Activated CD4-positive, CD25-positive, alpha-beta regulatory T cell (primary cell): ENCODE results near the gene SLC35G2.
"Not testable (repeated sequence)": the region's sequence is repeated elsewhere in the genome, so short reads cannot be mapped to it uniquely, and the experiment has no call there.

ENCODE experiments used
- DNase-seq, 4 experiments: peaks; one replicate each; lab custom pipeline; 2025; lab: John Stamatoyannopoulos, UW

SLC35G2 gene

DNA sequence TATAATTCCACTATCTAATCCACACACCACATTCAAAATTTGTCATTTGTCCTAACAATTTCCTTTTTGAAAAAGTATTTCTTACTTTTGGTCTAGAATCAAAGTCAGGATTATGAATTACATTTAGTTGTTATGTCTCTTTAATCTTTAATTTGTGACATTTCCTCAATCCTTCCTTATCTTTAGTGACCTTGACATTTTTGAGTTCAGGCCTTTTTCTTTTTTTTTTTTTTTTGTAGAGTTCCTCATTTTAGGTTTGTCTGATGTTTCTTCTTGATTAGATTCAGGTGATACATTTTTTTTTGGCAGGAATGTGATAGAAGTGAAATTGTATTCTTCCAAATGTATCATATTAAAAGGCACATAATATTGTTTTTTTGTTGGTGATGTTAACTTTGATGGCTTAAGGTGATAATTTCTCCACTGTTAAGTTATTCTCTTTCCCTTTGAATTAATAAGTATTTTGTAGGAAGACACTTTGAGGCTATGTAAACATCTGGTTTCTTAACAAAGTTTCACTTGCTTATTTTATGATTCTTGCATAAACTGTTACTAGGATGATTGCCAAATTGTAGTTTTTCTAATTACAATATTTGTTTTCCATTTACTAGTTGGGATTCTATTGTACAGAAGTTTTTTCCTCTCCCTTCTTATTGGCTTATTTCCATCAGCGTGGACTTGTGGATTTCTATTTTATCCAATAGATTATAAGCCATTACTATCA is 16.3 kb downstream of the SLC35G2 start:
- no peak for DNase-seq

DNA sequence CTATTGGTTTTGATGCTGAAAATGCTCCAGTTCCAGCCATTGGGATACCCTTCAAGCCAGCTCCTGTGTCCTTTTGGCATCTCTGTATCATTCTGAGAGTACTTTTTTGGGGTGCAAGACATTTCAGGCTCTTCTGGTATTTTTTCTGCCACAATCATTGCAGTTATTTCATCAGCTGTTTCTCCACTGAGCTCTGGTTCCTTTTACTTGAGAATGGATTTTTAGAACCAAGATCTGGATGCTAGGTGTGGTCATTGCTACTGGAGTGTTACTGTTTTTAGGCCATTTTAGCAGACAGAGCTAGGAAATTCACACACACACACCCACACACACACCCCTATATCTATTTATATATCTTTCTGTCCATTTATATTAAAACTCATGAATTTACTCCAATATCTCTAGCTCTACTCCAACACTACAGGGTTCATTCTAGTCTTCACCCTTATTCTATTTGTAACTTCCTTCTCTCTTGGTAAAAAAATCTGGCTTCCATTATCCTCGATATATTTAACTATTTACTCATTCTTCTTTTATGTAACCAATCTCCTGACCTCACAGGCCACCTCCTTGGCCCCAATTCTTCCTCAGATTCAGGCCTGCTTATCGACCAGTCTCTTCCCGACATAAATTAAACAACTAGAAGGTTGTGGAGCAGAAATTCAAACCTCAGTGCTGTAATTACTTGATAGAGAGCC is 17.0 kb downstream of the SLC35G2 start:
- DNase-seq: no peak

DNA sequence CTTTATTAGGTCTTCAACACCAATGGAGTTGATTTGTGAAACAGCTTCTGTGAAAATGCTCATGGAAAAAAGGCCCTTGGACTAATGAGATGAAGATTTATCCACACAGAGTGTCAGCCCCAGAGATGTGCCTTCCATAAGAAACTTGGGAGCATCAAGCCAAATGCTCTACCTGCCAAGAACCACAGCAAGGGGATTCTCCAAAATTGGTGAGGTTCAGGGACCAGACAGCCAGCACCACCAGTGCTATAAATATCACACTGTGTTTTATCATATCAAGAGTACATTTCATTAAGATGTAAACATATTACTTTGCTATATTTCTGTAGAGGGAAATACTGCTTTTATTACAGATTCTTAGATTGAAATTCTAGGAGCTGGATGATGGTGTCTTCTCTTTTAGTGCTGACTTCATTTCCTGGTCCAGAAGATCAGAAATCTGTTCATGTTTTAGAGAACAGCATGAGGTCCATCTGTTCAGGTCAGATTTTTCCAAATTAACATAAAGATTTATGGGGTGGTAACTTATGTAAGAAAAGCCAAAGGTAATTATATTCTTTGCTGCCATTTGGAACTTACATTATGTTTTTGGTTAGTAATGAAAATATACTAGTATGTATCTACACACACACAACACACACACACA is 17.7 kb downstream of the SLC35G2 start:
- DNase-seq: no peak

DNA sequence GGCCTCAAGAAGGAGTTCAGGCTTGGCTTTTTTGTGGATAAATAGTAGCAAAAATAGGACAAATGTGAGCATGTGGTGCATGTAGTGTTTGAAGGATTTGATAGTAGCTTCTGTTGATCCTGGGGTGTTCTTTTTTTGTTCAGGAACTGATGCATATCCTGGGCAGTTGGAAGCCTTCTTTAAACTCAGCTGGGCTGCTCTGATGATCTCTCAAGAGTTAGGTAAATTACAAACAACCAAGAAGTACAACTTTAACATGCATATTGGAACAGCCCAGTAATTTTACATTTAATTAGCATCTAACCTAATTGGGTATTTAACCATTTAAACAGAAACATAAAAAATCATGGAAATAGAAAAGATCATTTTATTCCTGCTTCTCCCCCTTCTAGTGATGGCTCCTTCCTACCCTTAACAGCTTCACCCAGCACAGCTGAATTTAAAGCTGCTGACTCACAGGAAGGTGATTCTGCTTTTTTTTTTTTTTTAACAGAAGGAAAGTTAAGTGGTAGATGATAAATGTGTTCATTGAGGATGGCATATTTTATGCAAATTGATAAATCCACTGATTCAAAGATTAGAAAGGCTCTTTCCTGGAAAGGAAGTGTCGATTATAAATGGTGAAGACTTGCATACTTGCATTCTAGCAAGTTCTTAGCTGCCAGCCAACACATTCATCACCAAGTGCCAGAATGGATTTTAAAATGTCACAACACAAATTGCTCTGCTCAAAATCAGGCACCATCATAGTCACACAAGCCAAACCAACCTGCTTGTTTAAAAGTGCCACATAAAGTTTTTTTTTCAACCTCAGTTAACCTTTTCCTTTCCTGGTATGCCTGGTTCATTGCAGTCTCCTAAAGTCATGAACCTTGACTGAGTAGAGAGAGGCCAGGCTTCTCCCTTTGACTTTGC is 20.0 kb downstream of the SLC35G2 start:
- no peak for DNase-seq

DNA sequence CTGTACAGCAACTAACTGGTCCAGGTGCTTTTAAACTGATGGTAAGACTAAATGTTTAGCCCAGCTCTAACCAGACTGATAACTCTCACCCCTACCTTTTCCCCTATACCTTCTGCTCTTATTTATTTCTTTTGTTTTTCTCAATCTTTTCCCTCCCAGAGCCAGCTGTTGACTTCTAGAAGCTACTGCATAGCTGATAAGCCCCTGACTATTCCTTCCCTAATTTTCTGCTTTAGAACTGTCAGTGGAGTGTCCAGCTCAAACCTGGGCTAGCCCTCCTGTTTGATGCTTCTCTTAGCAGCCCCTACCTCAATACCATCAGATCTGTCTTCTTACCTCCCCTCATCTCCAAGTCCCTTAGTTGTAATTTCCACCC is 20.6 kb downstream of the SLC35G2 start:
- no peak for DNase-seq

DNA sequence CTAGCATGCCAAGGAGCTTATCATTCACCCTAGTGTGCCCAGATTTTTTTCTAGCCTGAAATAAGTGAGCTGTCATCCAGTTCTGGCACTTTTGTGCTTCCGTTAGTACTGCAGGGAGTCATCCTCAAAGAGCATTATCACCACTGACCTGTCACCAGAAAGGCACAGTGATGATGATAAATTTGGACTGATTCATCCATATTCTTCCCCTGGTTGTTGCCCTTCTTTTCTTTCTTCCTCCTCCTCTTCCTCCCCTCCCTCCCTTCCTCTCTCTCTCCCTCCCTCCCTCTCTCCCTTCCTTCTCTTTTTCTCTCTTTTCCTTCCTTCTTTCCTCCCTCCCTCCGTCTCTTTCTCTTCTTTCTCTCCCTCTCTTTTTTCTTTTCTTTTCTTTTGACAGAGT is 21.3 kb downstream of the SLC35G2 start:
- DNase-seq: no peak

DNA sequence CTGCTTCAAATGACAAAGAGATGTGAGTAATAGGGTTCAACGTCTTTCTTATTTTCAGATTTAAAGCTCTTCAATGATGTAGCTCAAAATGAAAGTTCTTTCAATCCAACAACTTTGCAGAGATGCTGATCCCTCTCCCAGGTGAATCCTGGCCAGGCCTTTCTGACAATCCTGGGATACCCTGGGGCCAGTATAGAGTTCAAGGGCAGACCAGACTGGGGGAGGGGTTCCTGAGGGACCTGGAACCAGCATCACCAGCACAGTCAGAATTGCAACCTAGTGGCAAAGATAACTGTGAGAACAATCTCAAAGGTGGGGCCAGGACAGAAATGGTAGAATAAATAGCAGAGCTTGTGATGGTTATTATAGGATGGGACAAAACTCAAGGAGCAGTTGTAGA is 23.4 kb downstream of the SLC35G2 start:
- DNase-seq: no peak

DNA sequence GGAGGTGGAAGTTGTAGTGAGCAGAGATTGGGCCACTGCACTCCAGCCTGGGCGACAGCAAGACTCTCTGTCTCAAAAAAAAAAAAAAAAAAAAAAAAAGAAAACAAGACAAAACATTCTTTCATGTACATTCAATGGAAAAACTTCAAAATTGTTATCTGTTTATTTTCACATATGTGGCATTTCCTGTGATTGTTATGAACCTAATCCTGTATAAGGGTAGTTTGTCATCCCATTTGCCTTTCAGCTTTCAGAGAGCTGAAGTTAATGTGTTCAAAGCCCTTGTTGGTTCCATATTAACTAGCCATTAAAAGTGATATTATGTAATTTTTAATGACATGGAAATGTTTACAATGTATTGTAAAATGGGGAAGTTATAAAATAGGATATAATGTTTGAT is 25.8 kb downstream of the SLC35G2 start:
- DNase-seq: no peak

DNA sequence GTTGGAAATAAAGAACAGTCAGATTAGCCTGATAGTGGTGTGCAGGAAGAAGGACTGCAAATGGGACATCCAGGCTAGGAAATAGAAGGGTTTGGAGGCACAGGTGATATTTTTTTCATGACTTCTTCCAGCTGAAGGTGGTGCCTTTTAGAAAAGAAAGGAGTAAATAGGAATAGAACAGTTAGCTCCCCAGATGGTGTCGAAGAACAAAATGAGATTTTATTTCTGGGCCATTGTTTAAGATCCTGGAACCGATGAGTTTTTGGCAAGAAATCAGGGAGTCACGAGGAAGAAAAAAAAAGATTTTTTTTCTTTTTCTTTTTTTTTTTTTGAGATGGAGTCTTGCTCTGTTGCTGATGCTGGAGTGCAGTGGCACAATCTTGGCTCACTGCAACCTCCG is 33.3 kb downstream of the SLC35G2 start:
- no peak for DNase-seq

DNA sequence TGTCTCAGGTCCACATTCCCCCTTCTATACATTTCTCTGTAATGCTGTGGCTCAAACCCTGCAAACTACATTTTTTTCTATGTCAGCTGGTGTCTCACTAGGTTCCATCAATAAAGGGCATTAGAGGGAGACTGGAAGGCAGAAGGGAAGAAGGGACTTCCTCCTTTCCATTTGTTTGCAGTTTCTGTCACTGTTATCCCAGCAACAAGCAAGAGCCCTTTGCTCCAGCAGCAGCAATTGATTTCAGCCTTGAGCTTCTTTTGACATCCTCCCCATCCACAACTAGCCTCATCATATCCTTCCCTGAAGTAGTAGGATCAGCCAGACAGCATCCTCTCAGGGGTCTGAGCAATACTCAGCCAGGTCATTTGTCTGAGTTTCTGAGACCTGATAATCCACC is 37.7 kb downstream of the SLC35G2 start:
- DNase-seq: no peak

DNA sequence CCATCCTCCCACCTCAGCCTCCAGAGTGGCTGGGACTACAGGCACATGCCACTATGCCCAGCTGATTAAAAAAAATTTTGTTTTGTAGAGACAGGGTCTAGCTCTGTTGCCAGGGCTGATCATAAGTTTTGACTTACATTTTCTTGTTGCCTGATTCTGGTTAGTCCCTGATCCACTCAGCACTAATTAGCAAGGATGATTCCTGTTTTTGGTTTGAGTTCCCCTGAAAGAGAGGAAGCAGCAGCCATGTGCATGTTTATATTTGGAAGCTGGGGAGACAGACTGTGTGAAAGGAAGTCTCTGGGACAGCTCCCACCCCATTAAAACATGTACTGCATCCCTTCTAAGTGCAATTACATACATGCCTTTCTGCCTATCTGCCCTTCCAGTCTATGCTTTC is 39.5 kb downstream of the SLC35G2 start:
- no peak for DNase-seq

DNA sequence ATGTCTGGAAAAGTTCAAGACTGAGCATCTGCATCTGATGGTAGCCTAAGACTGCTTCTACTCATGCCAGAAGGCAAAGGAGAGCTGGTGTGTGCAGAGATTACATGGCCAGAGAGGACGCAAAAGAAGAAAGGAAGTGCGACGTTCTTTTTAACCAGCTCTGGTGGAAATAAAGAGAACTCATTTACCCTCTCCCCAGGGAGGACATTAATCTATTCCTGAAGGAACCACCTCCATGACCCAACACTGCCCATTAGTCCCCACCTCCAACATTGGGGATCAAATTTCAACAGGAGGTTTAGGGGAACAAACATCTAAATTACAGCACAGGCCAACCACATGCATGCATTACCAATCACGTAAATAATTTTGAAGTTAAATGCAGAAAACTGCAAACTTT is 41.6 kb downstream of the SLC35G2 start:
- no peak for DNase-seq

DNA sequence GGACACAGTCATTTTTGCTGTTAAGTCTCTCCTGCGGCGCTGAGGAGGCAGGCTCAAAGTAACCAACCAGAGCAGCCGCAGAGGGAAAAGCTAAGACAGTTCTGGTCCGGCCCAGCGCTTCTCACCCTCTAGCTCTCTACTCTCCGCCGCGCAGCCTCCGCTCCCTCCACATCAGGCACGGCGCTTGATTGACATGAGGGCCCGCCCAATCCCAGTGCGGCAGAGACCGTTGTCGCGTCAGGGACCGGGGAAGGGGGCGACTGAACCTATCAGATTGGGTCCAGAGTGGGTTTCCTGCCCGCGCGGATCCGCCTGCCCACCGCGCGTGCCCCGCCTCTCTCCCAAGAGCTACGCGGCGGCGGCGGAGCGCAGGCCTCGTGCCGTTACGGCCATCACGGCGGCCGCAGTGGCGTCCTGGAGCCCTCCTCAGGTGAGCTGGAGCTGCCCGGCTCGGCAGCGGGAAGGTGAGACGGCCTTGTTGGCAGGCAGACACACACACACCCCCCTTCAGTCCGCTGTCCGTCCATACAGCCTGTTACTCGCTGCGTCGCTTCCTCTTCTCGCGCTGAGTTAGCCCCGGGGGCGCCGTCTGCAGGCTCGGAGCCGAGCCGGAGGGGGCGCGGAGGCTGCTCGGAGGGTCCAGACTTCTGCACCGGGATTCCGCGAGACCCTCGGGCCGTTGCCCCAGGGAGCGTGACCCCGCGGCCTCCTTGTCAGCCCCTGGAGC is 43.1 kb downstream of the SLC35G2 start, which contains the start of gene NCK1:
Gene NCK1, plus strand, starts transcription at position 319 of the 727 bp plus-strand sequence. CDS start 65,794 bp downstream, outside the sequence.
- peak; percentile 94 to 97 (median 96) for DNase-seq

DNA sequence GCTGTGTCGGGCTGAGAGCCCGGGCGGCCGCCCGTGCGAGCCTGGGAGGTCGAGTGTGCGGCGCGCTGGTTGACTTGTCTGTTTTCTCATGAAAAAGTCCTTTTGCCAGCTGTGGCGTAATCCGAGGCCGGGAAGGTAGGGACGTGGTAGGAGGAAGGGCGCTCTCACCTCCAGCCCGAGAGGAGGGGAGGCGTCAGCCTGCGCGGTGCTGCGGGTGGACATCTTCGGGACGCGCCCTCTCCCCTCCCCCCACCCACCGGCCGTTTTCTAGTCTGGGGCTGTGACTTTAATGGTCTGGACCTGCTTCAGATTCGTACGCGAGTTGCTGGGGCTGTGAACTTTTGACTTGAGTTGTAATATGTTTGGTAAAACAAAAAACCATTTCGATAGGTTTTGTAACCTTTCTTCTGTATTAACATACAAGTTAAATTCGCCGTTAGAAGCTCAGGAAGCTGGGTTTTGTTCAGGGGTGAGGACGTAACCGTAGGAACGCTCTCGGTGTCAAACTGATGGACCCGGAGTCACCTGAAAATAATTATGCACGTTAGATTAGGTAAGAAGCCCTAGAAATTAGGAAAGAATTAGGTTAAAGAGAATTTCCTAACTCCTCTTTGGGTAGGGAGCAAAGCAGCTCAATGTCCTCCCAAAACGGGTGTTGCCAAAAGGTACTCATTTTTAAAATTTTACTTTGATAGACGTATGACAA is 43.8 kb downstream of the SLC35G2 start:
- DNase-seq: peak in 3 of 4 experiments; percentile 19 to 27 (median 26)

DNA sequence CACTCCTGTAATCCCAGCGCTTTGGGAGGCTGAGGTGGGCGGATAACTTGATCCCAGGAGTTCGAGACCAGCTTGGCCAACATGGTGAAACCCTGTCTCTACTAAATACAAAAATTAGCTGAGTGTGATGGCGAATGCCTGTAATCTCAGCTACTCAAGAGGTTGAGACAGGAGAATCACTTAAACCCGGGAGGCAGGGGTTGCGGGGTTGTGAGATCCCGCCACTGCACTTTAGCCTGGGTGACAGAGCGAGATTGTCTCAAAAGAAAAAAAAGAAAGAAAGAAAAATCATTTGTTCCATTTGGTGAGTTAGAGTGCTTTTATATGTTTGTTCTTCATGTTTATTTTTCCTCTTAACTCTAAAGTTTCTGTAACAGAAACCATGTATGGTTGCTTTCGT is 50.4 kb downstream of the SLC35G2 start:
- no peak for DNase-seq

DNA sequence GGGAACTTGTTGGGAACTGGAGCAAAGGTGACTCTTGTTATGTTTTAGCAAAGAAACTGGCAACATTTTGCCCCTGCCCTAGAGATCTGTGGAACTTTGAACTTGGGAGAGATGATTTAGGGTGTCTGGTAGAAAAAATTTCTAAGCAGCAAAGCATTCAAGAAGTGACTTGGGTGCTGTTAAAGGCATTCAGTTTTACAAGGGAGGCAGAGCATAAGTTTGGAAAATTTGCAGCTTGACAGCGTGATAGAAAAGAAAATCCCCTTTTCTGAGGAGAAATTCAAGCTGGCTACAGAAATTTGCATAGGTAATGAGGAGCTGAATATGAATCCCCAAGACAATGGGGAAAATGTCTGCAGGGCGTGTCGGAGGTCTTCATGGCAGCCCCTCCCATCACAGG is 53.3 kb downstream of the SLC35G2 start:
- not testable (repeated sequence) for DNase-seq

DNA sequence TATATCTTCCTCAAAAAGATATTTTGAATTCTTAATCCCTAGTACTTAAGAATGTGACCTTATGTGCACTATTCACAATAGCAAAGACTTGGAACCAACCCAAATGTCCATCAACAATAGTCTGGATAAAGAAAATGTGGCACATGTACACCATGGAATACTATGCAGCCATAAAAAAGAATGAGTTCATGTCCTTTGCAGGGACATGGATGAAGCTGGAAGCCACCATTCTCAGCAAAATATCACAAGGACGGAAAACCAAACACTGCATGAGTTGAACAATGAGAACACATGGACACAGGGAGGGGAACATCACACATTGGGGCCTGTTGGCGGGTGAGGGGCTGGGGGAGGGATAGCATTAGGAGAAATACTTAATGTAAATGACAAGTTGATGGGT is 60.6 kb downstream of the SLC35G2 start:
- DNase-seq: not testable (repeated sequence)

DNA sequence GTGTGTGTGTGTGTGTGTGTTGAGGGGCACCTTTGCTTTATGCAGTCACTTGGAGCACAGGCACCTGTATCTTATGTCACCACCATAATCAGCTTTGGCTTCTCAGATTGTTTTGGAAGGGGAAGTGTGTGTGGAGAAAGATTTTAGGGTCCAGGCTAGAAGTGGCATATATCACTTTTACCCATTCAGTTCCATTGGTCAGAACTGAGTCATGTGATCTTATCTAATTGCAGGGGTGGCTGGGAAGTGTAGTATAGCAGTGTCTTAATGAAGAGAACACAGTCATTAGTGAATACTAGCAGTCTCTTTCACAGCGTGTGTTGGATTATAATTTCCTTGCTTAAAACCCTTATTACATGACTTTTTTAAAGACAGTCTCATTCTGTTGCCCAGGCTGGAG is 63.6 kb downstream of the SLC35G2 start:
- no peak for DNase-seq

DNA sequence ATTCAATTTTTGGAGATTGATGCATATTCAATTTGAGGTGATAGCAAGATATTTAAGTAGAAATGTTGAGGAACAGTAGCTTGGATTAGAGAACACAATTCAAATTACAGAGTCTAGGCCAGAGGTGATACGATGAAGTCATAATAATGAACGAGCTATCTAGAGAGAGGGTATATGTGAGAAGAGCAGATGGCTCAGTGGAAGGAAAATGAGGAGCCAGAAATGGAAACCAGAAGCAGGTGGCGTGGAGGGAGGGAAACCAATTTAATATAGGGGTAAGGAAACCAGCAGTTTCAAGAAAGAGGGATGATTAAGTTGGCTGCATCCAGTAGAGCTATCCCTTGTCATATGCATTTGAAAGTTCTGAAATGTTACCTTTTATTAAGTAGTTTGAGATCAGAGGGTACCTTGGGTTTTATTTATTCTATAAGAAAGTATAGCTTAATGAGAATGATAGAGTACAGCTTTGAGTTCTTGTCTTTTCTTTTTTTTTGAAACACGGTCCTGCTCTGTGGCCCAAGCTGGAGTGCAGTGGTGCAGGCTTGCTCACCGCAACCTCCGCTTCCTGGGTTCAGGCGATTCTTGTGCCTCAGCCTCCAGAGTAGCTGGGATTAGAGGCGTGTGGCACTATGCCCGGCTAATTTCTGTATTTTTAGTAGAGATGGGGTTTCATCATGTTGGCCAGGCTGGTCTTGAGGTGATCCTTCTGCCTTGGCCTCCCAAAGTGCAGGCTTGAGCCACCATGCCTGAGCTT is 65.2 kb downstream of the SLC35G2 start:
- no peak for DNase-seq
